ENCODE results near the gene POC5. TPM values are rescaled to one million over a fixed set of nuclear protein-coding genes. Genes with fewer than 3 reads are reported as not detected.

POC5 gene
- total and polyA plus RNA-seq, 2 of the 4 experiments (the other 2 are of a cell fraction) = 6.6 to 12.9 TPM

- TF ChIP-seq CEBPB (IDR thresholded peaks at IDR 0.05; ENCODE audit: low read depth, low read length) (0 out of 2 replicates have a peak, but pooled peaks have one; percentile 19), MAFK (IDR thresholded peaks at IDR 0.05; ENCODE audit: low read depth, low read length) (no peak)
- H3K4me1 ChIP-seq (ENCODE audit: control insufficient read depth, insufficient read depth, low read length) = no peaks in the 10 kb centered on the region
- no peak overlapping the region for H2BK15ac ChIP-seq (ENCODE audit: low read depth, low read length)
- no peak overlapping the region for H2AK9ac ChIP-seq (replicated peaks; ENCODE audit: low read depth, low read length, poor library complexity)
- no peak overlapping the region for H3K18ac ChIP-seq (ENCODE audit: low read depth, low read length)
- ChIA-PET POLR2A (ENCODE audit: unreplicated experiment) (no interaction called here), CTCF (no interaction called here)
- no peak overlapping the region for H3K56ac ChIP-seq (ENCODE audit: extremely low read depth, insufficient read depth, low read length)
- no peak overlapping the region for H4K8ac ChIP-seq (ENCODE audit: low read depth in 2 of 2, low read length in 2 of 2)
- ATAC-seq (ENCODE audit: low read depth) (no peak), DNase-seq (no peak)
- H3K27ac ChIP-seq (ENCODE audit: insufficient read depth, low read length) = no peak overlapping the region
- no peak overlapping the region for H3K9ac ChIP-seq (ENCODE audit: low read depth, low read length)
- H3K79me1 ChIP-seq (ENCODE audit: low read depth in 1 of 2, low read length in 2 of 2) = peaks cover 0 to 3% of the 10 kb centered on the region in 2 experiments; a peak in 1 of 4 replicates
- H4K5ac ChIP-seq (ENCODE audit: low read depth, low read length) = no peak overlapping the region
- H3K4me3 ChIP-seq (ENCODE audit: insufficient read depth, low read depth, low read length) = no peak overlapping the region
- no peak overlapping the region for H2BK5ac ChIP-seq (ENCODE audit: low read depth, low read length, poor library complexity, severe bottlenecking)
- no peak overlapping the region for H2AFZ ChIP-seq (replicated peaks; ENCODE audit: low read length, poor library complexity)
- no peaks in the 10 kb centered on the region for H3K36me3 ChIP-seq (ENCODE audit: control insufficient read depth, insufficient read depth, low read length)
- intact Hi-C loops (cut with micrococcal nuclease) = loop anchor here (2.0 kb wide), 1 partner anchor 853 kb away; no protein-coding TSS in a partner anchor
- no peak overlapping the region for H3K23ac ChIP-seq (ENCODE audit: low read depth, low read length)
- no peak overlapping the region for H4K91ac ChIP-seq (ENCODE audit: insufficient read depth, low read depth, low read length)
- dilution Hi-C loops (cut with HindIII; ENCODE audit: low sequenced_read_pairs, unreplicated experiment) = no loop called here
- H3K4ac ChIP-seq (ENCODE audit: low read depth, low read length) = no peak overlapping the region
- in situ Hi-C loops (cut with MboI; ENCODE audit: low sequenced_read_pairs) = no loop called here
- H3K27me3 ChIP-seq (ENCODE audit: control insufficient read depth, insufficient read depth, low read length) = no peaks in the 10 kb centered on the region
- 0 out of 2 replicates have a peak, but pooled peaks cover 4% of the 10 kb centered on the region for H3K9me1 ChIP-seq (ENCODE audit: insufficient read depth, low read length)
- no peak overlapping the region for H3K14ac ChIP-seq (replicated peaks; ENCODE audit: low read depth, low read length)
- no peak overlapping the region for H2BK20ac ChIP-seq (ENCODE audit: low read depth, low read length)
- no peak overlapping the region for H2BK120ac ChIP-seq (ENCODE audit: low read depth, low read length)
- no peak overlapping the region for H3K4me2 ChIP-seq (ENCODE audit: low read depth, low read length)
- WGBS, 2 experiments (ENCODE audit: extremely low coverage in 2 of 2, insufficient read length in 1 of 2) = no CpG with 5 or more reads among the region's 1 CpG
- no peak overlapping the region for H2AK5ac ChIP-seq (ENCODE audit: low read depth, low read length)
- H4K20me1 ChIP-seq (ENCODE audit: insufficient read depth, low read length) = no peaks in the 10 kb centered on the region
- no peaks in the 10 kb centered on the region for H3K9me3 ChIP-seq (ENCODE audit: control insufficient read depth, insufficient read depth, low read length)
- no TSS peak for BruUV-seq (replicated peaks)
These were observed 4.3 kb upstream of the POC5 start for GRCh38 chr5:75721573-75721972.

Measured in IMR-90 (cell line).